ENCODE data around the gene CRIP1.

CRIP1 gene

DNA sequence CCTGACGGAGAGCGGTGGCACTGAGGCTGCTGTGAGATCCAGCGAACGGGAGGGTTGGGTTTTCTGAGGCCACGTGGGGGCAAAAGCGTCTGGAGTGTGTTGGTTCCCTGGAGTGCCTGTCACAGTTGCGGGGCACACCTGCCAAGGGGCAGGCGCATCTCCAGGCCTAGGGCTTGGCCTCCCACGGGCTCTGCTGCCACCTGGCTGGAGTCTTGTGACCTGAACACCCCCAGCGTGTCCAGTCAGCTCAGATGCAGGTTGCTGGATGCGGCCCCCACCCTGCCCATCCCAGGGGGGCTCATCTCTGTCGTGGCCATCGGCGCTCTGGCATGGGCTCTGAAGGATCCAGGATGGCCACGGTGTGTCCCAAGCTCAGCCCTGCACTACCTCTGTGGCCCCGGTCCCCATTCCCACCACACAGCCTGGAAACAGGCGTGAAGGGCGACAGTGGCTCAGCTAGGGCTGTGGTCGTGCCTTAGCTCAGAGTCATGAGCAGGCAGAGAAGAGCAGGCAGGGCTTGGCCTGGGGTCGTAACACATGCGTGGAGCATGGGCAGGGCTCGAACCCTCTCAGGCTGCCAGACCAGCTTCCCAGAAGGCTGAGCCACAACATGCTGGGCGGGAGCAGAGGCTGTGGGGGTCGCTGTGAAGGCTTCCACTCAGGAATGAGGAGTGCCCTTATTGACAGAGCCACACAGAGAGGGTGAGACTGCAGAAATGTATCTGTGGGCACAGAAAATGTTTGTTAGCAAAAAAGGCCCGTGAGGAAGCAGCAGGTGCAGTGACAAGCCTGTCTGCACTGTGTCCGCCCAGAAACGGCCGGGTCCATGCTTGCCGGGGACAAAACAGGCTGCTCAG is 35.6 kb upstream of the CRIP1 start:
- H3K4me3 ChIP-seq (ENCODE audit: low read depth, low read length) = no peak overlapping the region
- TF ChIP-seq CTCF (IDR thresholded peaks at IDR 0.05; ENCODE audit: insufficient read depth, low read depth, low read length, missing control alignments) = no peak
- DNase-seq (ENCODE audit: low read depth) = no peak

DNA sequence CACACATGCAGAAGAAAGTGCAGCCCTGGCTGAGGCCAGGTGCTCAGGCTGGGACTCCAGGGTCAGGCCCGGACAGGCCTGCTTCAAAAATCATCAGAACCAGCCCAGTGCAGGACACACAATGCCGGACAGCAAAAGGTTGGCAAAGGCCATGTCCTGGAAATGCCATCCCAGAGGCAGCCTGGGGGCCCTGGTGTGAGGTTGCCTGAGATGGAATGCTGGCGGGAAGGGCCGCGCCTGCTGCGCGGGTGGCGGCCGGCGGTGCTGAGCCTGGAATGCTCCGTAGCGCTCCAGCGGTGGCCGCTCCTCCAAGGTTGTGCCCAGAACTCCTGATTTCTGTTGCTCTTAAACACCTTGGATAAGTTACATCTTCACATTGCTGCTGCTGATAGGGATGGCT is 33.7 kb upstream of the CRIP1 start:
- no peak for TF ChIP-seq CTCF (IDR thresholded peaks at IDR 0.05; ENCODE audit: insufficient read depth, low read depth, low read length, missing control alignments)
- H3K4me3 ChIP-seq (ENCODE audit: low read depth, low read length) = no peak overlapping the region
- no peak for DNase-seq (ENCODE audit: low read depth)

DNA sequence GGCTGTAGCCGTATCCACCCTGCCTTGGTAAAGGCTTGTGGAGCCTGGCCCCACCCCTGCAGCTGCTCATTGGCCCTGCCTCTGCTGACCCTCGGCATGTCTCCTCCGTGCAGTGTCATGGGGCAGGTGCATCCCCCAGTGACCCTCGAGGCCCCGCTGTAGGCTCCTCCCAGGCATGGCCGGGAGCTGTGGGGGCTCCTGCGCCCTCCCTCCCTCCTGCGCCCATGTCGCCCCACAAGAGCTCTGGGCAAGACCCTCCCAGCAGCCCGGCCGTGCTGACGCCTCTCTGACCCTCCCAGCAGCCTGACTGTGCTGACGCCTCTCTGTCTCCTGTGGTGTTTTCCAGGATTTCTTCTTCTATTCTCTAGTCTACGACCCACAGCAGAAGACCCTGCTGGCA is 32.8 kb upstream of the CRIP1 start:
- no peak for TF ChIP-seq CTCF (IDR thresholded peaks at IDR 0.05; ENCODE audit: insufficient read depth, low read depth, low read length, missing control alignments)
- no peak overlapping the region for H3K4me3 ChIP-seq (ENCODE audit: low read depth, low read length)
- DNase-seq (ENCODE audit: low read depth) = no peak

- no peak overlapping the region for H3K4me3 ChIP-seq (ENCODE audit: low read depth, low read length)
- no peak for TF ChIP-seq CTCF (IDR thresholded peaks at IDR 0.05; ENCODE audit: insufficient read depth, low read depth, low read length, missing control alignments)
- no peak for DNase-seq (ENCODE audit: low read depth)
These were observed 31.5 kb upstream of the CRIP1 start for GRCh38 chr14:105455086-105455640.

DNA sequence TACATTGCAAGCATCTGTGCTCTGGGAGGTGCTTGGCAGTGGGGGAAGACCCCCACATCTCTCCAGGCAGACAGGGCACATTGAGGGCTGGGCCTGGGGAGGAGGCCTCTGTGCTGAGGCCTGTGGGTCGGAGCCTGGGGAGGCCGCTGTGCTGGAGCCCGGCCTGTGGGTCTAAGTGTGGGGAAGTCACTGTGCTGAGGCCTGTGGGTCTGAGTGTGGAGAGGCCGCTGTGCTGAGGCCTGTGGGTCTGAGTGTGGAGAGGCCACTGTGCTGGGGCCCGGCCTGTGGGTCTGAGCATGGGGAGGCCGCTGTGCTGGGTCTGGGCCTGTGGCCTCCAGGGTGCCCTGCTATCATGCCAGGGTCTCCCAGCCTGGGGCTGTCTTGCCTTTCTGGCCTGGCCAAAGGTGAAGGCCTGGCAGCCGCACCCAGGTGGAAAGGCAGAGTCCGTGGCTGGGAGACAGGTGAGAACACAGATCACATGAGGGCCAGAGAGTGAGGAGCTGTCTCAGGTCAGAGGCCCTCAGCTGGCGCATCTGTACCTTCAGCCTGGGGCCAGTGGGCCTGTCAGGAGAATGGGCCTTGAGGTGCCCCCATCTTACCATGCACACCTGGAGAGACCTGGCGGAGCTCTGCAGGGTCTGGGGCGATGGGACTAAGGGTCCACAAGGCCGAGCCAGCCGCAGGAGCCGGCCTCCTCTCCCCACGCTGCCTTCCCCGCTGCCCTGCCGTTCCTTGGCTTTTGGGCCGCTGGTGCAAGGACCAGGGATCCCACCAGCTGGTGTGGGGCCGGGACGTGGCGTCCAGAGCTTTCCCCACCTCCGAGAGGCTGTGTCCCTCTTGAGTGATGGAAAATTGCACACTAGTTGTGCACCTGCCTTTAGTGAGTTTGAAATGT is 30.7 kb upstream of the CRIP1 start:
- no peak overlapping the region for H3K4me3 ChIP-seq (ENCODE audit: low read depth, low read length)
- no peak for TF ChIP-seq CTCF (IDR thresholded peaks at IDR 0.05; ENCODE audit: insufficient read depth, low read depth, low read length, missing control alignments)
- no peak for DNase-seq (ENCODE audit: low read depth)

GRCh38 chr14:105456736-105457617 is 29.7 kb upstream of the CRIP1 start:
- H3K4me3 ChIP-seq (ENCODE audit: low read depth, low read length) = no peak overlapping the region
- DNase-seq (ENCODE audit: low read depth) = no peak
- no peak for TF ChIP-seq CTCF (IDR thresholded peaks at IDR 0.05; ENCODE audit: insufficient read depth, low read depth, low read length, missing control alignments)

Measured in GM12865 (cell line).